Neutrophil (primary cell): Measurements from ENCODE around the gene CSNK1D.

Source experiments
- H3K27ac ChIP-seq: fragments of 200-600 bp; sonication (generic); 2 replicates; pipeline ENCODE4 v1.5.1; 2016; ENCODE audit warnings: mild to moderate bottlenecking, moderate library complexity
- H3K27me3 ChIP-seq: fragments of 200-600 bp; sonication (generic); 2 replicates; pipeline ENCODE4 v1.6.0; 2016; ENCODE audit warnings: mild to moderate bottlenecking
- H3K36me3 ChIP-seq: fragments of 200-600 bp; sonication (generic); 2 replicates; pipeline ENCODE4 v1.5.1; 2017
- H3K4me1 ChIP-seq, 2 experiments: fragments of 200-600 bp in 1 of 2; sonication (generic) in 1 of 2; 1 replicate in 1 of 2; 2 replicates in 1 of 2; pipeline versions ENCODE4 v1.5.1 to v1.6.1; 2013 to 2016; ENCODE audit warnings: low read depth in 1 of 2, low read length in 1 of 2, mild to moderate bottlenecking in 1 of 2, moderate library complexity in 1 of 2; ENCODE audit not compliant: control insufficient read depth in 1 of 2, insufficient read depth in 1 of 2
- H3K4me3 ChIP-seq, 2 experiments: fragments of 200-600 bp in 1 of 2; sonication (generic) in 1 of 2; 1 replicate in 1 of 2; 2 replicates in 1 of 2; pipeline ENCODE4 v1.5.1; 2013 to 2016; ENCODE audit warnings: low read depth in 1 of 2, low read length in 1 of 2, mild to moderate bottlenecking in 1 of 2, moderate library complexity in 1 of 2
- H3K9me3 ChIP-seq: fragments of 200-600 bp; sonication (generic); 2 replicates; pipeline ENCODE4 v1.5.1; 2016
- TF ChIP-seq, protein P1 (sequence below): fragments of 200-600 bp; sonication (generic); IDR thresholded peaks from 2 replicates; pipeline ENCODE4 v1.5.1; 2016; ENCODE audit warnings: antibody characterized with exemption

The CSNK1D gene

DNA sequence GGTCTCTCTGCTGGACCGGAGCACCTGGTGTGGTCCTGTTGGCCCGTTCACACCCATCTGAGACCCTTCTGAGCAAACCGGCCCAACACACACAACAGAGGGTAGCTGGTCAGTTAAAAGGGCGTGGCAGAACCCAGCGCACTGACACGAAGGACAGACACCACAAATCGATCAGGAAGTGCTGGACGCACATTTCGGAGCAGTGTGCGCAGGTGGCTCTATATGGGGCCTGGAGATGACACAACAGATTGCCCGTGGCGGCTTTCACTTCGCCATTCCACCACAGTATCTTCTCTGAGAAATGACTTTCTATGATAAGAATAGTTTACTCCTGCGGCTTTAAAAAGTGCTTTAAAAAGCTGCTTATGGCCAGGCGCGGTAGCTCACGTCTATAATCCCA, 73.4 kb downstream of the CSNK1D start:
- H3K4me1 ChIP-seq: peaks cover 12 to 15% of the 10 kb centered on the region in 2 experiments
- no peak overlapping the region for H3K4me3 ChIP-seq
- no peaks in the 10 kb centered on the region for H3K27me3 ChIP-seq
- no peaks in the 10 kb centered on the region for H3K9me3 ChIP-seq
- H3K36me3 ChIP-seq: peaks cover 7% of the 10 kb centered on the region
- H3K27ac ChIP-seq: no peak overlapping the region
- TF ChIP-seq, protein P1, sequence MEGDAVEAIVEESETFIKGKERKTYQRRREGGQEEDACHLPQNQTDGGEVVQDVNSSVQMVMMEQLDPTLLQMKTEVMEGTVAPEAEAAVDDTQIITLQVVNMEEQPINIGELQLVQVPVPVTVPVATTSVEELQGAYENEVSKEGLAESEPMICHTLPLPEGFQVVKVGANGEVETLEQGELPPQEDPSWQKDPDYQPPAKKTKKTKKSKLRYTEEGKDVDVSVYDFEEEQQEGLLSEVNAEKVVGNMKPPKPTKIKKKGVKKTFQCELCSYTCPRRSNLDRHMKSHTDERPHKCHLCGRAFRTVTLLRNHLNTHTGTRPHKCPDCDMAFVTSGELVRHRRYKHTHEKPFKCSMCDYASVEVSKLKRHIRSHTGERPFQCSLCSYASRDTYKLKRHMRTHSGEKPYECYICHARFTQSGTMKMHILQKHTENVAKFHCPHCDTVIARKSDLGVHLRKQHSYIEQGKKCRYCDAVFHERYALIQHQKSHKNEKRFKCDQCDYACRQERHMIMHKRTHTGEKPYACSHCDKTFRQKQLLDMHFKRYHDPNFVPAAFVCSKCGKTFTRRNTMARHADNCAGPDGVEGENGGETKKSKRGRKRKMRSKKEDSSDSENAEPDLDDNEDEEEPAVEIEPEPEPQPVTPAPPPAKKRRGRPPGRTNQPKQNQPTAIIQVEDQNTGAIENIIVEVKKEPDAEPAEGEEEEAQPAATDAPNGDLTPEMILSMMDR: no peak

DNA sequence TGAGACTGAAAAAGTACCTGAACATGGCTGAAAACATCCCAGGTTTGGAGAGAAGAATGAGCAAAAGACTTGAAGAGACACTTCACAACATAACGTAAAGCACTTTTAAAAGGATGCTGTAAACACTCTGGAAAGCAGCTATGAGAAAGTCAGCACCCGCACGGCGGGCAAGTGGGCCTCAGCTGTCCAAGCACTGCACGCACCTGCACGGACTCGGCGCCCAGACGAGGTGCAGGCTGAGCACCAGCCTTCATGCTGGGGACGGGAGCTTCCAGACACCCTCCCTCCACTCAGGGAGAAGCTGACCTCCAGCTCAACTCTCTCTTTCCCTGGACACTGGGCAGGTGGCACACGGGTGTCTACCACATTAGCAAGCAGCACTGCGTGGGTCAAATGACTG, 74.0 kb downstream of the CSNK1D start:
- TF ChIP-seq, protein P1: no peak
- no peaks in the 10 kb centered on the region for H3K27me3 ChIP-seq
- H3K27ac ChIP-seq: no peak overlapping the region
- H3K4me3 ChIP-seq: no peak overlapping the region
- H3K36me3 ChIP-seq: peaks cover 13% of the 10 kb centered on the region
- no peaks in the 10 kb centered on the region for H3K9me3 ChIP-seq
- H3K4me1 ChIP-seq: peaks cover 5 to 8% of the 10 kb centered on the region in 2 experiments

DNA sequence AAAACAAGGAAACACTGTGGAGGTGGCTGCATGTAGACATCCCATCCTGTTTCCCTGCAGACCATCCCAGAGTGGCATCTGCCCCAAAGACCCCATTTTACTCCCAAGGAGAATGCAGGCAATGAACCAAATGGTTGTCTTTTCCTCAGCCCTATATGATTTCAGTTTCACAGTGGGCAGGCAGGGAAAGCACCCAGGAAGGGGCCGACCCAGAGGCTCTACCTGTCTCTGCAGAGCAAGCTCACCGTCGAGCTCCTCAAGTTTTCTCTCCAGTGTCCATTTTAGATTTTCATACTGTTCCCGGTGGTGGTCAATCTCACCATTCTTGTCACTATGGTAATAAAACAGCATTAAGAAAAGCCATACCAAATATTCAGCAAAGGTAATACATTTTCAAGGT, 75.4 kb downstream of the CSNK1D start:
- H3K4me1 ChIP-seq: peaks cover 10 to 12% of the 10 kb centered on the region in 2 experiments
- no peak overlapping the region for H3K27ac ChIP-seq
- peaks cover 13% of the 10 kb centered on the region for H3K36me3 ChIP-seq
- H3K9me3 ChIP-seq: no peaks in the 10 kb centered on the region
- TF ChIP-seq, protein P1: no peak
- H3K27me3 ChIP-seq: no peaks in the 10 kb centered on the region
- no peak overlapping the region for H3K4me3 ChIP-seq

DNA sequence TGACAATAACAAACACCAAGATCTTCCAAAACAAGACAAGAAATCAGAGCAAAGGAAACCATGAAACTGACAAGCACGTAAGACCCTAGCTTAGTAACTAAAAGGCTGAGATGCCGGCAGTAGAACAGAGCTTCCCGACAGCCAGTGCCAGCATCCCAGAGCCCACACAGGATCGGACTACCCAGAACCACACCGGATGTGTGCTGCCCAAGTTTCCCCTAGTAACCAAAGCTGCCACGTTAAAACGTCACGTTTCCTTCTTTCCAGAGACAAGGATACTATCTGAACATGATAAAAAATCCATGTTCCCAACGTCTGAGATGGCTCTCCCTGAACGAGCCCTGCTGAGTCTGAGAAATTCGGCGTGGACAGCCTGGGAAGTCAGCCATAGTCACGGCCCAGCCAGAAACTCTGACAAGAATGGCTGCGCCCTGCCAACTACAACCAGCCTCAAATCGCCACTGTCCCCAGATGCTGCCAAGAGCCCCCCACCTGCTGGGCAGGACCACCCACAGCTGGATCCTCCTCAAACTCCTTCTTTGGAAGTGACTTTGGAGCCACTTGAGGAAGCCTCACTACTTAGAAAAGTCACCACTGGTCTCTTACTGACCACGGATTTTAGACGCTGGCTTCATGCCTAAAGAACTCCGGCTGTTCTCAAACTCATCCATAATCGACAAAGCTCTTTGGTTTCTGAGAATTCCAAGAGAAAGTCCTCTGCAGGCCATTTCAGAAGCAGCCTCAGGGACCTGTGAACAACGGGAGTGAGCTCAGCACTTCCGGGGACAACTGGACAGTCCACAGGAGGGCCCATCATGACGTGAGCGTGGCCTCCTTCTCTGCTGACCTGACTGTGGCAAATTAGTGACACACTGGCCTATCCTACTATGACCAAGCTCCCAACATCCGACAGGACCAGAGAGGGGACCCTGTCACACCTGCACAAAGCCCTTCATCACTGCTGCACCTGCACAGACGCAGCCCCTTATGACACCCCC, 77.5 kb downstream of the CSNK1D start:
- Histone ChIP-seq H3K9me3 (no peaks in the 10 kb centered on the region), H3K4me1 (peaks cover 14 to 19% of the 10 kb centered on the region in 2 experiments), H3K27me3 (no peaks in the 10 kb centered on the region), H3K27ac (no peak overlapping the region), H3K36me3 (peaks cover 13% of the 10 kb centered on the region), H3K4me3 (no peak overlapping the region)
- TF ChIP-seq, protein P1: no peak

DNA sequence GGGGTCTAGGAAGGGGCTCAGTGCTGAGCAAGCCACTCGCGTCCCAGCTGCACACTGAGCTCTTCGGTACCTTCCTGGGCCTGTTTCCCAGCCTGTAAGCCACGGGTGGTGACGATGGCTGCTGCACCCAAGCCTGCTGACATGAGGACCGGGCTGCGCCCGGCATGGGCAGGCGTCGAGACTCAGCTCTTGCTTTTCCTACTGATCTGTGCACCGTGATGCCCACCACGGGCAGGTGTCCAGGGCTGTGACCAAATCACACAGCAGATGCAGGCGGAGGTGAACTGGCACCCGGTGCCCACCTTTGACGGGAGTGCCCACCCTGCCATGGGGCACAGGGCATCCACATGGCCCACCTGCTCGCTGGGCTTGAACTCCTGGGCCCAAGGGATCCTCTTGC, 78.7 kb downstream of the CSNK1D start:
- no peak overlapping the region for H3K4me3 ChIP-seq
- H3K27me3 ChIP-seq: no peaks in the 10 kb centered on the region
- no peaks in the 10 kb centered on the region for H3K9me3 ChIP-seq
- peaks cover 13% of the 10 kb centered on the region for H3K36me3 ChIP-seq
- peak overlapping the region; percentile 79 for H3K27ac ChIP-seq
- peaks cover 14 to 19% of the 10 kb centered on the region in 2 experiments for H3K4me1 ChIP-seq
- TF ChIP-seq, protein P1: no peak
